Lung (tissue), 12 donors: Measurements from ENCODE around the gene ADCY1. TPM values are rescaled to one million over a fixed set of nuclear protein-coding genes. Genes with fewer than 3 reads are reported as not detected.

Experiments
- ATAC-seq: fragments of 200-7000 bp; cut with Tn5 transposase; one replicate; pipeline ENCODE4 v1.9.1; 2020; ENCODE audit warnings: moderate number of reproducible peaks; ENCODE audit not compliant: insufficient read depth, low FRiP score
- DNase-seq, 3 donors: peaks; one replicate each; pipeline ENCODE4 v3.0.0-alpha.2; 2013 to 2017
- H3K27ac ChIP-seq, 2 donors: one replicate each; pipeline ENCODE4 v1.5.1; 2013; ENCODE audit warnings: mild to moderate bottlenecking in 2 of 2, moderate library complexity in 2 of 2, control low read depth in 1 of 2, inconsistent platforms in 1 of 2, low read depth in 1 of 2, low read length in 1 of 2
- H3K27me3 ChIP-seq, 3 donors: one replicate each; pipeline ENCODE4 v1.5.1; 2013; ENCODE audit warnings: low read length in 2 of 3; ENCODE audit not compliant: control insufficient read depth in 3 of 3, insufficient read depth in 3 of 3
- H3K36me3 ChIP-seq, 4 donors: one replicate each; pipeline ENCODE4 v1.5.1; 2013; ENCODE audit warnings: low read length in 4 of 4, mild to moderate bottlenecking in 1 of 4, moderate library complexity in 1 of 4; ENCODE audit not compliant: control insufficient read depth in 4 of 4, insufficient read depth in 4 of 4
- H3K4me1 ChIP-seq, 5 donors: one replicate each; pipeline ENCODE4 v1.5.1; 2013; ENCODE audit warnings: low read length in 5 of 5, mild to moderate bottlenecking in 2 of 5, moderate library complexity in 1 of 5; ENCODE audit not compliant: control insufficient read depth in 5 of 5, insufficient read depth in 5 of 5
- H3K4me3 ChIP-seq: one replicate; pipeline ENCODE4 v1.5.1; 2013; ENCODE audit warnings: mild to moderate bottlenecking, control low read depth, moderate library complexity
- H3K9ac ChIP-seq, 2 donors: one replicate each; pipeline ENCODE4 v1.5.1; 2013; ENCODE audit warnings: low read length in 2 of 2, control low read depth in 1 of 2; ENCODE audit not compliant: insufficient read depth in 1 of 2
- H3K9me3 ChIP-seq, 4 donors: one replicate each; pipeline ENCODE4 v1.5.1; 2013; ENCODE audit warnings: low read length in 3 of 4, mild to moderate bottlenecking in 1 of 4, moderate library complexity in 1 of 4; ENCODE audit not compliant: control insufficient read depth in 4 of 4, insufficient read depth in 3 of 4
- CTCF ChIP-seq: IDR thresholded peaks from 2 replicates; pipeline ENCODE4 v1.5.1; 2012; ENCODE audit warnings: mild to moderate bottlenecking; ENCODE audit errors: control extremely low read depth, extremely low read depth
- WGBS, 2 donors: extraction: QIAGEN DNeasy Blood & Tissue Kit; methylation state at CpG; one replicate each; pipeline ENCODE4 v1.1.7; 2013; 5-methylcytosine and 5-hydroxymethylcytosine counted together
- polyA plus RNA-seq, 2 donors: library from polyadenylated mRNA; stranded (reverse); fragments of 200-250 nt; gene quantifications; one replicate each; pipeline ENCODE4 v1.2.1, GENCODE V29; 2013
- total RNA-seq, 2 donors: library from RNA; depleted of rRNA in 1 of 2; stranded (reverse); fragments of >200 nt in 1 of 2; gene quantifications; one replicate each; pipeline ENCODE4 v1.2.1, GENCODE V29; 2014 to 2021
- donor health status: control.
- donor health status: control.
- donor health status: Bipolar disorder and iron deficiency.
- donor health status: healthy.
- donor health status: DM: yes; HTN: yes; CAD: no.

ADCY1 gene
- total and polyA plus RNA-seq, 4 donors: 0.14 to 1.8 (median 0.28) TPM

GRCh38 chr7:45589061-45589460 is 14.9 kb downstream of the ADCY1 start:
- Histone ChIP-seq H3K27ac (no peak overlapping the region), H3K9ac (no peak overlapping the region), H3K27me3 (no peaks in the 10 kb centered on the region), H3K36me3 (no peaks in the 10 kb centered on the region), H3K4me3 (no peak overlapping the region), H3K4me1 (peaks cover 0 to 4% (median under 1%) of the 10 kb centered on the region in 5 donors), H3K9me3 (no peaks in the 10 kb centered on the region)
- DNase-seq (no peak), ATAC-seq (no peak)
- TF ChIP-seq CTCF: no peak
- WGBS, 2 donors: 92 to 93% methylated on average over 10 of the region's 10 CpGs

GRCh38 chr7:45589915-45590678 is 15.9 kb downstream of the ADCY1 start:
- TF ChIP-seq CTCF: no peak
- ATAC-seq (no peak), DNase-seq (no peak)
- Histone ChIP-seq H3K4me3 (no peak overlapping the region), H3K9ac (no peak overlapping the region), H3K27me3 (no peaks in the 10 kb centered on the region), H3K27ac (no peak overlapping the region), H3K36me3 (no peaks in the 10 kb centered on the region), H3K9me3 (no peaks in the 10 kb centered on the region), H3K4me1 (peaks cover 0 to 11% (median 5%) of the 10 kb centered on the region in 5 donors)
- WGBS, 2 donors: 74 to 83% methylated on average over 17 of the region's 17 CpGs

- WGBS, 2 donors: 49 to 52% methylated on average over 5 of the region's 5 CpGs
- no peak for DNase-seq
- Histone ChIP-seq H3K4me1 (peaks cover 0 to 14% (median 5%) of the 10 kb centered on the region in 5 donors), H3K27me3 (no peaks in the 10 kb centered on the region), H3K4me3 (no peak overlapping the region), H3K27ac (no peak overlapping the region), H3K9me3 (no peaks in the 10 kb centered on the region), H3K9ac (no peak overlapping the region), H3K36me3 (no peaks in the 10 kb centered on the region)
- ATAC-seq: no peak
- TF ChIP-seq CTCF: no peak
Observed at GRCh38 chr7:45590679-45591057, 16.5 kb downstream of the ADCY1 start.
